Right atrium auricular region (tissue), 2 donors: ENCODE measurements around the gene PLAA. TPM values are rescaled to one million over a fixed set of nuclear protein-coding genes. Genes with fewer than 3 reads are reported as not detected.
A peak's percentile ranks its signal among the peaks of the same experiment; 100 is the strongest.

Source experiments
- DNase-seq: peaks from one replicate; pipeline ENCODE4 v3.0.0-alpha.2; 2019; ENCODE audit warnings: low spot score
- H3K27ac ChIP-seq, 2 donors: fragments of 200-600 bp; sonication (generic); 1 replicate in 1 of 2; 2 replicates in 1 of 2; pipeline ENCODE4 v1.5.1; 2016 to 2019
- H3K27me3 ChIP-seq, 2 donors: fragments of 200-600 bp; sonication (generic); one replicate each; pipeline versions ENCODE4 v1.5.1 to v1.6.0; 2017 to 2019
- H3K36me3 ChIP-seq: fragments of 200-600 bp; sonication (generic); one replicate; pipeline ENCODE4 v1.5.1; 2016
- H3K4me1 ChIP-seq, 2 donors: fragments of 200-600 bp; sonication (generic); one replicate each; pipeline versions ENCODE4 v1.5.1 to v1.6.0; 2017 to 2019
- H3K4me3 ChIP-seq, 2 donors: fragments of 200-600 bp; sonication (generic); 1 replicate in 1 of 2; 2 replicates in 1 of 2; pipeline ENCODE4 v1.5.1; 2017 to 2019; ENCODE audit warnings: mild to moderate bottlenecking in 1 of 2, moderate library complexity in 1 of 2
- H3K9me3 ChIP-seq, 2 donors: fragments of 200-600 bp; sonication (generic); one replicate each; pipeline ENCODE4 v1.5.1; 2019
- total RNA-seq, 2 donors: library from RNA; depleted of rRNA; stranded (reverse); fragments of >200 nt; gene quantifications; one replicate each; pipeline ENCODE4 v1.1.0, GENCODE V29; 2016
- TF ChIP-seq, protein P1 (sequence below), 2 donors: fragments of 200-600 bp; sonication (generic); IDR thresholded peaks; one replicate each; pipeline ENCODE4 v1.5.1; 2019; ENCODE audit warnings: antibody characterized with exemption in 2 of 2

The PLAA gene
- total RNA-seq, 2 donors from 2014 or later = 19.7 to 24.4 TPM

DNA sequence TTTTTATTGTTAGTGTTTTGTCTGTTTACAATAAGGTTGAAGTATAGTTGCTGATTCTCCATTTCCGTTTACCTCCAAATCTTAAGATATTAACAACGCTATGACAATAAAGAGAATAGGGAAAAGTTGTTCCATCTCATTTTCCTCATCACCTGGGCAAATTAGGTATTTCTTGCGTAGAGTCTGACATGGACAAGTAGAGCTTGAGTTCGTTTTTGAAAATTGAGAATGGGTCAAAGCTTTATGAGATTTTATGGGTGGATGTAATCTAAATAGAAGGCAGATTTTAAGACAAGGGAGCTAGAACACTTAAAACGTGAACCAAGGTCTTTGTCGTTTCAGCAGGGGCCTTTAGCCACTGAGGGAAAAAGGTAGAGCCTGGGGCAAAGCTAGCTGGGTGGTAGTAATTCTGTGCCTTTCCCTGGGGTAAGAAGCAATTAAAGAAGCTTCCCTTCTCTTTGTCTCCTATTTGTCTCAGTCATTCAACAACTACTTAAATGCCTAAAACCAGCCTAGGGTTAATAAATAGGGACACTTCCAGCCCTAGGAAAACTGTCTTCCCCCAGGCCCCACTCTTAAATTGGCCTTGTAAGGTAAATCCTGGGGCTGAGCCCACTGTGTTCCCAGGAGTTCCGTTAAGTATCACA, 53.9 kb downstream of the PLAA start:
- Histone ChIP-seq H3K27me3 (no peaks in the 10 kb centered on the region), H3K4me3 (peak overlapping the region; percentile 79 to 99), H3K36me3 (no peaks in the 10 kb centered on the region), H3K4me1 (peaks cover 0 to 18% of the 10 kb centered on the region in 2 donors), H3K9me3 (no peaks in the 10 kb centered on the region), H3K27ac (peak overlapping the region; percentile 94 to 97)
- no peak for DNase-seq
- TF ChIP-seq, protein P1, sequence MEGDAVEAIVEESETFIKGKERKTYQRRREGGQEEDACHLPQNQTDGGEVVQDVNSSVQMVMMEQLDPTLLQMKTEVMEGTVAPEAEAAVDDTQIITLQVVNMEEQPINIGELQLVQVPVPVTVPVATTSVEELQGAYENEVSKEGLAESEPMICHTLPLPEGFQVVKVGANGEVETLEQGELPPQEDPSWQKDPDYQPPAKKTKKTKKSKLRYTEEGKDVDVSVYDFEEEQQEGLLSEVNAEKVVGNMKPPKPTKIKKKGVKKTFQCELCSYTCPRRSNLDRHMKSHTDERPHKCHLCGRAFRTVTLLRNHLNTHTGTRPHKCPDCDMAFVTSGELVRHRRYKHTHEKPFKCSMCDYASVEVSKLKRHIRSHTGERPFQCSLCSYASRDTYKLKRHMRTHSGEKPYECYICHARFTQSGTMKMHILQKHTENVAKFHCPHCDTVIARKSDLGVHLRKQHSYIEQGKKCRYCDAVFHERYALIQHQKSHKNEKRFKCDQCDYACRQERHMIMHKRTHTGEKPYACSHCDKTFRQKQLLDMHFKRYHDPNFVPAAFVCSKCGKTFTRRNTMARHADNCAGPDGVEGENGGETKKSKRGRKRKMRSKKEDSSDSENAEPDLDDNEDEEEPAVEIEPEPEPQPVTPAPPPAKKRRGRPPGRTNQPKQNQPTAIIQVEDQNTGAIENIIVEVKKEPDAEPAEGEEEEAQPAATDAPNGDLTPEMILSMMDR (IDR thresholded peaks at IDR 0.05) = no peak

DNA sequence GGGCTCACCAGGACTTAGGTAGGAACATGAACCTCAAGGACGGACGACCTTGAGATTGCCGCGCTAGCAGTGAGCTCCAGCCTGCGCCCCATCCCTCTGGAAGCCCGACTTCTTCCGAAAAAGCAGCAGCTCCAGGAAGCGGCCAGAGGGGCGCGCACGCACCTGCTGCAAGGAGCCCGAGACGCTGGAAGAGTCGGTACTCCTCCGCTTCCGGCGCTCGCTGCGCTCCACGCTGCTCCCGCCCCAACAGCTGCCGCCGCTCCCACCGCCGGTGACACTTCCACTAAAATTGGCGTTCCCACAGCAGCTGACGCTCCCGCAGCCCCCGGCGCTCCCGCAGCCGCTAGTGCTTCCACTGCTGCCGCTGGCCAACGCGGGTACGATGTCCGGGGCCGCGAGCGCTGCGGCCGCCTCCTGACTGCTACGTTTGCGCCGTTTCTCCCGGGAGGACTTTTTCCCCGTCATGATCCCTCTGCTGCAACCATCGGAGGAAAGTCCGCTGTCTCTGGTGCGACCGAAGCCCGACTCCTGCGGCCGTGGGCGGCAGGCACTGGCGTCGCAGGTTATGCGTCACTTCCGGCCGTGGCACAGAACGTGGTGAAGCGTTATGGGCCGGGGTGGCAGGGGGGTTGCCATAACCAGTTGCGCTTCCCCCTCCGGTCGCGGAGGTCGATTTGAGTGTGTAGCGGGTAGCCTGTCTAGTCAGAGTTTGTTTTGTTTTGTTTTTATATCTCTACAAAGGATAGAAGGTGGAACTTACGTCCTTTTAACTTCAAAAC, 54.6 kb downstream of the PLAA start, which contains the start of gene CAAP1:
Gene CAAP1, minus strand, starts transcription at position 552 of the 779 bp plus-strand sequence. Its CDS starts 87 bp downstream, at position 465.
- DNase-seq = peak; percentile 92
- H3K9me3 ChIP-seq = no peaks in the 10 kb centered on the region
- no peaks in the 10 kb centered on the region for H3K36me3 ChIP-seq
- peak within 1 kb of the TSS; percentile 94 to 97 for H3K27ac ChIP-seq
- peak within 1 kb of the TSS; percentile 79 to 99 for H3K4me3 ChIP-seq
- no peaks in the 10 kb centered on the region for H3K27me3 ChIP-seq
- peaks cover 0 to 18% of the 10 kb centered on the region in 2 donors for H3K4me1 ChIP-seq
- TF ChIP-seq, protein P1 (IDR thresholded peaks at IDR 0.05) = peak in 1 of 2 donors; percentile 50

DNA sequence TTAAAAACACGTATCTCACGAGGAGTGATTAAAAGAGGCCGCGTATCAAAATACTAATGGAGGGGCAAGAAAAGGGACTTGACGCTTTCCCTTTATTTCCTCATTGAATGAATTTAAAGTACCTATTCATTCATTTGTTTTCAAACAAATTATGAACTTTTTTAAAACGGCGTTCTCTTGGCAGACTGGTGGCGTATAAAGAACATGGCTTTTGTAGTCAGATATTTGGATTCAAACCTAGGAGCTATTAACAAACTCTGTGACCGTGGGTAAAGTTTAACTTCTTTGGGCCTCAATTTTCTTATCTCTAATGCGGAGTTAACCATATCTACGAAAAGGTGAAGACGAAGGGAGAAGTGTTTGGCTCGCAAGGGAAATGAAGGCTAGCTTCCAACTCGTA, 55.3 kb downstream of the PLAA start:
- DNase-seq = no peak
- H3K36me3 ChIP-seq = peaks cover 2% of the 10 kb centered on the region
- no peaks in the 10 kb centered on the region for H3K27me3 ChIP-seq
- H3K9me3 ChIP-seq = no peaks in the 10 kb centered on the region
- peaks cover 0 to 18% of the 10 kb centered on the region in 2 donors for H3K4me1 ChIP-seq
- H3K4me3 ChIP-seq = peak overlapping the region; percentile 79 to 99
- TF ChIP-seq, protein P1 (IDR thresholded peaks at IDR 0.05) = no peak
- peak overlapping the region; percentile 94 to 97 for H3K27ac ChIP-seq

DNA sequence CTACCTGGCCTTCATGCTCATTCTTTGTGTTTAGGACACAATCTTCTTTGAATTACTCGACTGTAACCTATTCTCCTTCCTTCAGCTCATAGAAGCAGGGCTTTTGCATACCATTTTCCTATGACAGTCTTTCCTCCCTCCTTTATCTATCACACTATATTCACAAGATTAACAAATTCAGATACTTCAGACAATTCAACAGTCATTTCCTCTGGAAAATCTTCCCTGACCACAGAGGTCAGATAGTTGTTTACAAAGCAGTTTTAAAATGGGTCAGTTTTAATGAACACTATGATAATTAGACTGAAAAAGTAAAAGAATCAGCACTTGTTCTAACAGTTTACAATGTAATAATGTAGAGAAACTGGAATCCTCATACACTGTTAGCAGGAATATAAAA, 58.8 kb downstream of the PLAA start:
- Histone ChIP-seq H3K27ac (no peak overlapping the region), H3K36me3 (peaks cover 10% of the 10 kb centered on the region), H3K4me3 (no peak overlapping the region), H3K4me1 (peaks cover 0 to 18% of the 10 kb centered on the region in 2 donors), H3K27me3 (no peaks in the 10 kb centered on the region), H3K9me3 (no peaks in the 10 kb centered on the region)
- TF ChIP-seq, protein P1 (IDR thresholded peaks at IDR 0.05) = no peak
- no peak for DNase-seq

DNA sequence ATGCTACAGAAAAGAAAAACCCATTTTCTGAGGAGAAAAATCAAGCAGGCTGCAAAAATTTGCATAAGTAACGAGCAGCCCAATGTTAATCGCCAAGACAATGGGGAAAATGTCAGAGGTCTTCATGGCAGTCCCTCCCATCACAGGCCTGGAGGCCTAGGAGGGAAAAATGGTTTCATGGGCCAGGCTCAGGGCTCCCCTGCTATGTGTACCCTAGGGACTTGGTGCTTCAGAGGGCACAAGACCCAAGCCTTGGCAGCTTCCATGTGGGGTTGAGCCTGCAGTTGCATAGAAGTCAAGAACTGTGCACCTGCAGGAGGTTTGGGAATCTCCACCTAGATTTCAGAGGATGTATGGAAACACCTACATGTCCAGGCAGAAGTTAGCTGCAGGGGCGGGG, 64.9 kb downstream of the PLAA start:
- H3K36me3 ChIP-seq = peaks cover 40% of the 10 kb centered on the region

More for the DNA sequence above, 64.9 kb downstream of the PLAA start:
- Histone ChIP-seq H3K9me3 (peaks cover 0 to 5% of the 10 kb centered on the region in 2 donors), H3K27ac (no peak overlapping the region), H3K27me3 (no peaks in the 10 kb centered on the region), H3K4me1 (no peaks in the 10 kb centered on the region), H3K4me3 (no peak overlapping the region)
- no peak for DNase-seq
- TF ChIP-seq, protein P1 (IDR thresholded peaks at IDR 0.05) = no peak
